ENCODE data around the gene ZNF341. TPM values are rescaled to one million over a fixed set of nuclear protein-coding genes. Genes with fewer than 3 reads are reported as not detected.

Gene ZNF341
- total and polyA plus RNA-seq, 2 experiments from 2014 or later: 4.3 to 6.1 TPM

DNA sequence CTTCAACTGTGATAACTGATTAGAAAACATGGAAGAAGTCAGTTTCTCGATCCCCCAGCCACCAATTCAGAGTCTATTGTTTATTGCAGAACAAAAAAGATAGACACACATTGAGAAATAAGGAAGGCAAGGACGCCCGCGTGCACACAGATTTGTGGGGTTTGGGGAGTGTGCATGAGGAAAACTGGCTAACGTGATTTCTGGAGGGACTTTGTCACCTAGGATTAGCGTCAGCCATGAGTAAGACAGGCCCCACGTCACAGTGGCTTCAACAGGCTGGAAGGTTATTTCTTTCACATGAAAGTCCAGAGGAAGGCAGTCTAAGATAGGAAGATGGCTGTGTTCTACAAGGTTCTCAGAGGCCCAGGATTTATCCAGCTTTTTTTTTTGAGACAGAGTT is 7.7 kb downstream of the ZNF341 start:
- peaks cover 21% of the 10 kb centered on the region for H3K9me3 Mint-ChIP-seq
- Histone ChIP-seq H3K27me3 (ENCODE audit: insufficient read depth) (no peaks in the 10 kb centered on the region), H3K4me2 (no peak overlapping the region), H3K27ac (ENCODE audit: low read depth) (no peak overlapping the region), H3F3A (replicated peaks; ENCODE audit: low read depth) (no peaks in the 10 kb centered on the region), H3K36me3 (ENCODE audit: insufficient read depth) (no peaks in the 10 kb centered on the region), H3K79me2 (replicated peaks; ENCODE audit: insufficient read depth) (no peaks in the 10 kb centered on the region), H3K4me1 (ENCODE audit: insufficient read depth) (peaks cover 5% of the 10 kb centered on the region; the same call in 1 of the 2 replicates), H3K9me2 (ENCODE audit: insufficient read depth) (no peaks in the 10 kb centered on the region), H2AFZ (no peak overlapping the region), H4K20me1 (replicated peaks; ENCODE audit: insufficient read depth) (no peaks in the 10 kb centered on the region), H3K4me3 (no peak overlapping the region)
- H3K4me1 Mint-ChIP-seq: peaks cover 5% of the 10 kb centered on the region
- H3K27me3 Mint-ChIP-seq (ENCODE audit: insufficient read depth, low read depth, poor library complexity): peaks cover 8% of the 10 kb centered on the region
- ATAC-seq: no peak
- DNase-seq (ENCODE audit: low spot score): no peak
- H3K27ac Mint-ChIP-seq: no peak overlapping the region
- TF ChIP-seq ZNF331 (CRISPR knock-in tag; IDR thresholded peaks at IDR 0.05; ENCODE audit: low read depth): no peak
- TF ChIP-seq NANOG (IDR thresholded peaks at IDR 0.05; ENCODE audit: borderline replicate concordance): no peak
- TF ChIP-seq, protein P1, sequence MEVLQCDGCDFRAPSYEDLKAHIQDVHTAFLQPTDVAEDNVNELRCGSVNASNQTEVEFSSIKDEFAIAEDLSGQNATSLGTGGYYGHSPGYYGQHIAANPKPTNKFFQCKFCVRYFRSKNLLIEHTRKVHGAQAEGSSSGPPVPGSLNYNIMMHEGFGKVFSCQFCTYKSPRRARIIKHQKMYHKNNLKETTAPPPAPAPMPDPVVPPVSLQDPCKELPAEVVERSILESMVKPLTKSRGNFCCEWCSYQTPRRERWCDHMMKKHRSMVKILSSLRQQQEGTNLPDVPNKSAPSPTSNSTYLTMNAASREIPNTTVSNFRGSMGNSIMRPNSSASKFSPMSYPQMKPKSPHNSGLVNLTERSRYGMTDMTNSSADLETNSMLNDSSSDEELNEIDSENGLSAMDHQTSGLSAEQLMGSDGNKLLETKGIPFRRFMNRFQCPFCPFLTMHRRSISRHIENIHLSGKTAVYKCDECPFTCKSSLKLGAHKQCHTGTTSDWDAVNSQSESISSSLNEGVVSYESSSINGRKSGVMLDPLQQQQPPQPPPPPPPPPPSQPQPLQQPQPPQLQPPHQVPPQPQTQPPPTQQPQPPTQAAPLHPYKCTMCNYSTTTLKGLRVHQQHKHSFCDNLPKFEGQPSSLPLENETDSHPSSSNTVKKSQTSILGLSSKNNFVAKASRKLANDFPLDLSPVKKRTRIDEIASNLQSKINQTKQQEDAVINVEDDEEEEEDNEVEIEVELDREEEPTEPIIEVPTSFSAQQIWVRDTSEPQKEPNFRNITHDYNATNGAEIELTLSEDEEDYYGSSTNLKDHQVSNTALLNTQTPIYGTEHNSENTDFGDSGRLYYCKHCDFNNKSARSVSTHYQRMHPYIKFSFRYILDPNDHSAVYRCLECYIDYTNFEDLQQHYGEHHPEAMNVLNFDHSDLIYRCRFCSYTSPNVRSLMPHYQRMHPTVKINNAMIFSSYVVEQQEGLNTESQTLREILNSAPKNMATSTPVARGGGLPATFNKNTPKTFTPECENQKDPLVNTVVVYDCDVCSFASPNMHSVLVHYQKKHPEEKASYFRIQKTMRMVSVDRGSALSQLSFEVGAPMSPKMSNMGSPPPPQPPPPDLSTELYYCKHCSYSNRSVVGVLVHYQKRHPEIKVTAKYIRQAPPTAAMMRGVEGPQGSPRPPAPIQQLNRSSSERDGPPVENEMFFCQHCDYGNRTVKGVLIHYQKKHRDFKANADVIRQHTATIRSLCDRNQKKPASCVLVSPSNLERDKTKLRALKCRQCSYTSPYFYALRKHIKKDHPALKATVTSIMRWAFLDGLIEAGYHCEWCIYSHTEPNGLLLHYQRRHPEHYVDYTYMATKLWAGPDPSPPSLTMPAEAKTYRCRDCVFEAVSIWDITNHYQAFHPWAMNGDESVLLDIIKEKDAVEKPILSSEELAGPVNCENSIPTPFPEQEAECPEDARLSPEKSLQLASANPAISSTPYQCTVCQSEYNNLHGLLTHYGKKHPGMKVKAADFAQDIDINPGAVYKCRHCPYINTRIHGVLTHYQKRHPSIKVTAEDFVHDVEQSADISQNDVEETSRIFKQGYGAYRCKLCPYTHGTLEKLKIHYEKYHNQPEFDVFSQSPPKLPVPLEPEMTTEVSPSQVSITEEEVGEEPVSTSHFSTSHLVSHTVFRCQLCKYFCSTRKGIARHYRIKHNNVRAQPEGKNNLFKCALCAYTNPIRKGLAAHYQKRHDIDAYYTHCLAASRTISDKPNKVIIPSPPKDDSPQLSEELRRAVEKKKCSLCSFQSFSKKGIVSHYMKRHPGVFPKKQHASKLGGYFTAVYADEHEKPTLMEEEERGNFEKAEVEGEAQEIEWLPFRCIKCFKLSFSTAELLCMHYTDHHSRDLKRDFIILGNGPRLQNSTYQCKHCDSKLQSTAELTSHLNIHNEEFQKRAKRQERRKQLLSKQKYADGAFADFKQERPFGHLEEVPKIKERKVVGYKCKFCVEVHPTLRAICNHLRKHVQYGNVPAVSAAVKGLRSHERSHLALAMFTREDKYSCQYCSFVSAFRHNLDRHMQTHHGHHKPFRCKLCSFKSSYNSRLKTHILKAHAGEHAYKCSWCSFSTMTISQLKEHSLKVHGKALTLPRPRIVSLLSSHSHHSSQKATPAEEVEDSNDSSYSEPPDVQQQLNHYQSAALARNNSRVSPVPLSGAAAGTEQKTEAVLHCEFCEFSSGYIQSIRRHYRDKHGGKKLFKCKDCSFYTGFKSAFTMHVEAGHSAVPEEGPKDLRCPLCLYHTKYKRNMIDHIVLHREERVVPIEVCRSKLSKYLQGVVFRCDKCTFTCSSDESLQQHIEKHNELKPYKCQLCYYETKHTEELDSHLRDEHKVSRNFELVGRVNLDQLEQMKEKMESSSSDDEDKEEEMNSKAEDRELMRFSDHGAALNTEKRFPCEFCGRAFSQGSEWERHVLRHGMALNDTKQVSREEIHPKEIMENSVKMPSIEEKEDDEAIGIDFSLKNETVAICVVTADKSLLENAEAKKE (CRISPR knock-in tag; IDR thresholded peaks at IDR 0.05): no peak
- no peak for TF ChIP-seq JUNB (IDR thresholded peaks at IDR 0.05; ENCODE audit: unreplicated experiment)
- no peak for TF ChIP-seq CTCF (conservative IDR thresholded peaks at IDR 0.05; ENCODE audit: low read depth in 2 of 2)
- TF ChIP-seq EZH2 (IDR thresholded peaks at IDR 0.05; ENCODE audit: low read depth, unreplicated experiment): no peak
- TF ChIP-seq POLR2AphosphoS5 (IDR thresholded peaks at IDR 0.05; ENCODE audit: low read depth): no peak
- TF ChIP-seq ZNF114 (CRISPR knock-in tag; IDR thresholded peaks at IDR 0.05): no peak
- TF ChIP-seq, protein P2, sequence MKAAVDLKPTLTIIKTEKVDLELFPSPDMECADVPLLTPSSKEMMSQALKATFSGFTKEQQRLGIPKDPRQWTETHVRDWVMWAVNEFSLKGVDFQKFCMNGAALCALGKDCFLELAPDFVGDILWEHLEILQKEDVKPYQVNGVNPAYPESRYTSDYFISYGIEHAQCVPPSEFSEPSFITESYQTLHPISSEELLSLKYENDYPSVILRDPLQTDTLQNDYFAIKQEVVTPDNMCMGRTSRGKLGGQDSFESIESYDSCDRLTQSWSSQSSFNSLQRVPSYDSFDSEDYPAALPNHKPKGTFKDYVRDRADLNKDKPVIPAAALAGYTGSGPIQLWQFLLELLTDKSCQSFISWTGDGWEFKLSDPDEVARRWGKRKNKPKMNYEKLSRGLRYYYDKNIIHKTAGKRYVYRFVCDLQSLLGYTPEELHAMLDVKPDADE (IDR thresholded peaks at IDR 0.05): no peak
- no peak for TF ChIP-seq REST (IDR thresholded peaks at IDR 0.05; ENCODE audit: unreplicated experiment)
- TF ChIP-seq CREB1 (CRISPR knock-in tag; IDR thresholded peaks at IDR 0.05; ENCODE audit: low read depth): no peak
- TF ChIP-seq STAT1 (IDR thresholded peaks at IDR 0.05; ENCODE audit: unreplicated experiment): no peak
- TF ChIP-seq EZH2phosphoT487 (IDR thresholded peaks at IDR 0.05; ENCODE audit: unreplicated experiment): no peak
- H3K36me3 Mint-ChIP-seq (ENCODE audit: low read depth): peaks cover 25% of the 10 kb centered on the region
- no peak overlapping the region for H3K4me3 Mint-ChIP-seq

Measured in GM23338 (cell line).